ENCODE results near the gene CCDC88B. TPM values are rescaled to one million over a fixed set of nuclear protein-coding genes. Genes with fewer than 3 reads are reported as not detected.

CCDC88B gene
- total RNA-seq, 1 donor from 2014 or later = 0.79 TPM

GRCh38 chr11:64359712-64360445, 19.9 kb downstream of the CCDC88B start:
- no peak for DNase-seq (ENCODE audit: low read depth in 2 of 2)

DNA sequence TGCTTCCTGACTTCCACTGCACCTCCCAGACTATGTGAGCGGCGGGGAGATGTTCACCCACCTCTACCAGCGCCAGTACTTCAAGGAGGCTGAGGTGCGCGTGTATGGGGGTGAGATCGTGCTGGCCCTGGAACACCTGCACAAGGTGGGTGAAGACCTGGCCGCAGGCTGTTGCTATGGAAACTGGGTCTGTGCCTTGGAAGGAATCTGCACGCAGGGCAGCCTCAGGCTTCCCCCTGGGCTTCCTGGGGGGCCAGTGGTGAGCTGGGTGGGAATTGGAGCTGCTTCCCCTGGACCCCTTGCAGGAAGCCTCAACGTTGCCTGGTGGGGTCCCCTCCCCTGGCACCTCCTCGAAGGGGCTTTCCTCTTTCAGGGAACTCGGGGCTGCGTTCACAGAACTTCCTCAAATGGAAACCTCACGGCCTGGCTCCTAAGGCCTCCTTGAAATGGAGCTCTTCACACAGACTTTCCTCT, 20.5 kb downstream of the CCDC88B start:
- no peak for DNase-seq (ENCODE audit: low read depth in 2 of 2)

DNA sequence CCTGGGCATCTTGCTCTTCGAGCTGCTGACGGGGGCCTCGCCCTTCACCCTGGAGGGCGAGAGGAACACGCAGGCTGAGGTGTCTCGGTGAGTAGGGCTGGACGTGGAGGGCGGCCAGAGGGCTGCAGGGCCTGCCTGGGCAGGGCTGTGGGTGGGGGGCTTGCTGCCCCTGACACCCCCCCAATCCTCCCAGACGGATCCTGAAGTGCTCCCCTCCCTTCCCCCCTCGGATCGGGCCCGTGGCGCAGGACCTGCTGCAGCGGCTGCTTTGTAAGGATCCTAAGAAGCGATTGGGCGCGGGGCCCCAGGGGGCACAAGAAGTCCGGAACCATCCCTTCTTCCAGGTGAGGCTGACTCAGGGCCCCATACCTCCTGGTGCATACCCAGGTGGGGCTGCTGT, 21.7 kb downstream of the CCDC88B start:
- no peak for DNase-seq (ENCODE audit: low read depth in 2 of 2)

- DNase-seq (ENCODE audit: low read depth in 2 of 2) = no peak
Observed at GRCh38 chr11:64362339-64362738, 22.3 kb downstream of the CCDC88B start.

- DNase-seq (ENCODE audit: low read depth in 2 of 2) = no peak
Observed at GRCh38 chr11:64364435-64364834, 24.4 kb downstream of the CCDC88B start.

- no peak for DNase-seq (ENCODE audit: low read depth in 2 of 2)
Observed at GRCh38 chr11:64364911-64365310, 24.9 kb downstream of the CCDC88B start.

GRCh38 chr11:64366751-64367150, 26.7 kb downstream of the CCDC88B start:
- DNase-seq (ENCODE audit: low read depth in 2 of 2) = no peak

DNA sequence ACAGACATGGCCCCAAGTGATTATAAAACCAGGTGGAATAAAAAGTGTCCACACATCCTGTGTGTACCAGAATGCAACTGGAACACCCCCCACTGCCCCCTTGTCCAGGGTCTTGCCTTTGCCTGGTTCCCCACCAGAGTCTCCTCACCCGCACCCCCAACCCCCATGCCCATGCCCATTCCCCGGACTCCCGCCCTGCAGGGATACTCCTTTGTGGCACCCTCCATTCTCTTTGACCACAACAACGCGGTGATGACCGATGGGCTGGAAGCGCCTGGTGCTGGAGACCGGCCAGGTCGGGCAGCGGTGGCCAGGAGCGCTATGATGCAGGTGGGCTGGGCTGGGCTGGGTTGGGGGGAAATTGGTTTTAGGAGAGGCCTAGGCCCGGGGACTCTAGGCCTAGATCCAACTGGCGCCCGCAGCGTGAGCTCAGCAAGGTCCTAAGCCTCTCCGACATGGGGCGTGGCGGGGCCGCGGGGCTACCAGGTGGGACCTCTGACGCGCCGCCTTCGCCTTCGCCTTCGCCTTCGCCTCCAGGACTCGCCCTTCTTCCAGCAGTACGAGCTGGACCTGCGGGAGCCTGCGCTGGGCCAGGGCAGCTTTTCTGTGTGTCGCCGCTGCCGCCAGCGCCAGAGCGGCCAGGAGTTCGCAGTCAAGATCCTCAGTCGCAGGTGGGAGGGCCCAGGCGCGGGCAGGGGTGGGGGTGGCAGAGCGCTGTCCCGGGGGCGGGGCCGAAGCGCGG, 28.1 kb downstream of the CCDC88B start:
- DNase-seq (ENCODE audit: low read depth in 2 of 2) = no peak

DNA sequence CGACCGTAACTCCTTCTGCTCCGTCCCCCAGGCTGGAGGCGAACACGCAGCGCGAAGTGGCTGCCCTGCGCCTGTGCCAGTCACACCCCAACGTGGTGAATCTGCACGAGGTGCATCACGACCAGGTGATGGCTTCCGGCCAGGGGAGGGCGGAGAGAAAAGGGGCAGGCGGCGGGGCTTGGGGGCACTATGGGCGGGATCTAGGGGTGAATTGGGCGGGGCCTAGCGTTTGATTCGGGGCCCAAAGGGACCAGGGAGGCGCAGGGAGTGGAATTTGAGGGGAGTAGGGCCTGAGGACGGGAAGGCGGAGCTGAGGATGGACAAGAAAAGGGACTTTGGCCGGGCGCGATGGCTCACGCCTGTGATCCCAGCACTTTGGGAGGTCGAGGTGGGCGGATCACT, 28.7 kb downstream of the CCDC88B start:
- DNase-seq (ENCODE audit: low read depth in 2 of 2) = no peak

DNA sequence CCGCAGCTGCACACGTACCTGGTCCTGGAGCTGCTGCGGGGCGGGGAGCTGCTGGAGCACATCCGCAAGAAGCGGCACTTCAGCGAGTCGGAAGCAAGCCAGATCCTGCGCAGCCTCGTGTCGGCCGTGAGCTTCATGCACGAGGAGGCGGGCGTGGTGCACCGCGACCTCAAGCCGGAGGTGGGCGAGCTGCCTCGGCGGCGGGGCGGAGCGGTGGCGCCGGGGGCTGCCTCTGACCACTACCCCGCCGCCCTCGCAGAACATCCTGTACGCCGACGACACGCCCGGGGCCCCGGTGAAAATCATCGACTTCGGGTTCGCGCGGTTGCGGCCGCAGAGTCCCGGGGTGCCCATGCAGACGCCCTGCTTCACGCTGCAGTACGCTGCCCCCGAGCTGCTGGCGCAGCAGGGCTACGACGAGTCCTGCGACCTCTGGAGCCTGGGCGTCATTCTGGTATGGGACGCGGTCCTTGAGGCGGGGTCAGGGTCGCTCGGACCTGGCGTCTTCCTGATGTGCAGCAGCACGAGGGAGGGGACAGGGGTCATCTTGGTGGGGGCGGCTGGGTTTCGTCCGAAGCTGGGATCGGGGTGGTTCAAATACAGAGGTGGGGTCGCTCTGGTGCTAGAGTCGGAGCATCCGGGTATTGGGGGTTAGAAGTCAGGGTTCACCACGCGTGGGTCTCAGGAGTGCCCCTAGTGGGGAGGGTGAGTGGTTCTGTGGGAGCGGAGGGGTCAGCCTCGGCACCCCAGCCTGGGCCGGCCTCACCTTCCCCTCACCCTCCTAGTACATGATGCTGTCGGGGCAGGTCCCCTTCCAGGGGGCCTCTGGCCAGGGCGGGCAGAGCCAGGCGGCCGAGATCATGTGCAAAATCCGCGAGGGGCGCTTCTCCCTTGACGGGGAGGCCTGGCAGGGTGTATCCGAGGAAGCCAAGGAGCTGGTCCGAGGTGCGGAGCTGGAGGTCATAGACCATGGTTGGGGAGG, 29.7 kb downstream of the CCDC88B start:
- no peak for DNase-seq (ENCODE audit: low read depth in 2 of 2)

GRCh38 chr11:64371201-64371600, 31.2 kb downstream of the CCDC88B start:
- no peak for DNase-seq (ENCODE audit: low read depth in 2 of 2)

DNA sequence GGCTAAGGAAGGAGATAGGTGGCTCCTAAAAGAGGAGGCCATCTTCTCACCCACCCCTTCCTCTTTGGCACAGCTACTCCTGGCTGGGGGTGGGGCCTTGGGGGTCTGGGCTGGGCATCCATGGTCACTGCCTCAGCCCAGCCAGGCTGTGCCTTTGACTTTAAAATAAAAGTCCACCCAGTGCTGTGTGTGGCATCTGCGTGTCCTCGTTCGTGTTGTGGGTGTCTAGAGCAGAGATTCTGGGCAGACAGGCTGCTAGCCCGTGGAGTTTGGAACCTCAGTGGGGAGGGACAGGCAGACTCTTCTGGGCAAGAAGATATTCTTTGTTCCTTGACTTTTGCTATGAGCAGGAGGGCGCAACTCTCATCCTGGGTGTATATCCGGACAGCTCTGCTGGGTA, 32.0 kb downstream of the CCDC88B start:
- no peak for DNase-seq (ENCODE audit: low read depth in 2 of 2)

DNA sequence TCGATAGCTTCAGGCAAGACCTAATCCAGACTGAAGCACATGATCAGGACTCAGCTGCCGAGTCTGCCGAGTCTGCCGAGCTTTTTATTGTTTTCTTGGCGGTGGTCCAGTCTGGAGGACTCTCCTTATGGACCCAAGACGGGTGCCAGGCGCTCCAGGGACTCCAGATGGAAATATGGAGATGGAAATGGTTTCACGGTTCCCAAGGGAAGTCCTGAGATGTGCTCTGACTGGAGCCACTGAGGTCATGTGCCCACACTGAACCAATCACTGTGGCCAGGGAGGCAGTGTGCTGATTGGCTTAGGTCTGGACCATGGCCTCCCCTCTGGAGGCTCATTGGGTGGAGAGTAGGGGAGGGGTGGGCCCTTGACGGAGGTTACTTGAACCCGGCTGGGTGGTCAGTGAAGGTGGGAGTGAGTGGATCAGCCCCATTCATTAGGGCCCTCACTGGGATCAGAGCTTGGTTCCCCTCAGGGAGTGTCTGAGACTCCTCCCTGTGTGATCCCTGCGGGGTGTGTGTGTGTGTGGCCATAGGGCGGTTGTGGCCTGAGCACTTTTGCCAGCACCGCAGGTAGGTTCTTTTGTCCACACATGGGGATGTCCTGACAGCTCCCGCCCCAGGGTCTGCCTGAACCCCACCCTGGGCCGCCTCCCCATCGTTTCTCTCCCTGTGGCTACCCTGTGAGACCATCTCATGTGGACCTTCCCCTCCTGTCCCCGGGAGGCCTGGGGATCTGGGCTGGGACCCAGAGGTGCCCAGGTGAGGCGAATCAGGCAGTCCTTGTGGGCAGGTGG, 33.0 kb downstream of the CCDC88B start:
- no peak for DNase-seq (ENCODE audit: low read depth in 2 of 2)

GRCh38 chr11:64373598-64373974, 33.6 kb downstream of the CCDC88B start:
- DNase-seq (ENCODE audit: low read depth in 2 of 2) = no peak

DNA sequence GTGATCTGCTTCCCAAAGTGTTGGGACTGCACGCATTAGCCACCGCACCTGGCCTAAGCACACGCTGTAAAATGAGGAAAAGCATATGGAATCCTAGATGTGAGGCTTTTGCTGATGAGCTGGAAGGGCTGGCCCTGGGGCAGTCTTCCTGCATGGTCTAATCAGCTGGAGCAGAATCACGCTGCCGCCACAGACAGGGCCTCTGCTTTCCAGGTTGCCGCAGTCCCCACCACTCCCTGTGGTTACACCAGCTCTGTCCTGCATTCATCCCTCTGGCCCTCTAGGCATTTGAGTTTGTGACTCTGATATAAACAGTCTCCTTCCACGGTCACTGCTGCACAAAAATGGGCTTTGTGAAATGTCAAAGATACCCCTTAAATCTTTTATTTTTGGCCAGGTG, 36.1 kb downstream of the CCDC88B start:
- no peak for DNase-seq (ENCODE audit: low read depth in 2 of 2)

GRCh38 chr11:64378335-64378880, 38.4 kb downstream of the CCDC88B start:
- DNase-seq (ENCODE audit: low read depth in 2 of 2) = no peak

DNA sequence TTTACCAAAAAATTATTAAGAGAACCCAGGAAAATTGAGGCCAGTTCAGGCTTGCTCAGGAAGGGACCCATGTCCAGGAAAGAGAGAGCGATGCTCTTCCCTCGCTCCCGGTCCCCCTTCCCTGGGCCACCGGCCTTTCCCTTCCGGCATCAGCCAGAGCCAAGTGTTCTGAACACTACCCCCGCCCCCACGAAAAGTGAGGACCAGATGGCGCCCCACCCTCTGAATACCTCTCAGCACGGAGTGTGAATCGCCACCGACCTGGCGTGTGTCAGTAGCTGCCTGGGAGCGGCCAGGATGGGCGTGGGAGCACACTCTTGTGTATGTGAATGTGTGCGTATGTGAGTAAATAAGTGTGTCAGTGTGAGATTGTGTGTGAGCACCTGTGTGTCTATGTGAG, 39.2 kb downstream of the CCDC88B start:
- no peak for DNase-seq (ENCODE audit: low read depth in 2 of 2)

GRCh38 chr11:64379817-64380709, 40.1 kb downstream of the CCDC88B start:
- DNase-seq (ENCODE audit: low read depth in 2 of 2) = no peak

DNA sequence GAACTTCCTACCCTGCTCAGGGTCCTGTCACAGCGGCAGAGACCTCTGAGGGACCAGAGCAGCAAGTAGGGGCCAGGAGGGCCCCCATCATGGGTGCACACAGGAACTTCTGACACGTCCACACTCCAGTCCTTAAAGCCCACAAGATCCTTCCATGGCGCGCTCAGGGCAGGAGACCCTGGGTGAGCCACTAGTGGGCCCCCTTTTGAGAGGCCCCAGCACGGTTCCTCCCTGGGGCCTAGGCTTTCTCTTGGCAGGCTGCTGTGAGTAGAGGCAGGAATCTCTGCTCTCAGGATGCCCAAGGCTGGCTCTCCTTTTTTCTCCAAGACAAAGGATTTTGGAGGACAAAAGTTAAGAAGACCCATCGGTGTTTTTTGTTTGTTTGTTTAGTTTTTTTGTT, 41.3 kb downstream of the CCDC88B start:
- no peak for DNase-seq (ENCODE audit: low read depth in 2 of 2)

DNA sequence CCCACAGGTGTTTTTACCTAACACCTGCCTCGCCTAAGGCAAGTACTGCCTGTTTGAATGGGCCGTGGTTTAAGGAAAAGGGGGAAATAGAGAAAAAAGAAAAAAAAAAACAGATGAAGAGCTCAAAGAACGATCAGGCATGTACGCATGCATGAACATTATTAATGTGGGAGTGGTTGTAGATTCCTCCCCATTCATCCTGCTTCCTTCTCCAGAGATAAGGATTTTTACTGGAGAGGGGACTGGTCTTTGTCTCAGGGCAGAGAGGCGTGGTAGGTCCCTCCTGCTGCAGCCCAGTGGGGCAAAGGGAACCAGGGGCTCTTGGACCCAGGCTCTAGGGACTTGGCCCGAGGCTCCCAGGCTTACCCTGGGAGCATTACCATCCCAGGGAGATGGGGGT, 42.0 kb downstream of the CCDC88B start:
- DNase-seq (ENCODE audit: low read depth in 2 of 2) = no peak

All from lung microvascular endothelial cell (primary cell).